GM21737 (cell line): ENCODE measurements around the gene RPS24.
"Not testable (repeated sequence)": the region's sequence is repeated elsewhere in the genome, so short reads cannot be mapped to it uniquely, and the experiment has no call there.

Experiments
- ATAC-seq: cut with Tn5 transposase; IDR thresholded peaks from one replicate; pipeline ENCODE4 v1.9.1; 2021; ENCODE audit warnings: mild to moderate bottlenecking, moderate library complexity; ENCODE audit not compliant: unreplicated experiment

RPS24 gene

GRCh38 chr10:78033637-78034470, at the start of gene RPS24:
Gene RPS24, plus strand, starts transcription at chr10:78033863. Its CDS starts 39 bp downstream, at chr10:78033902.
- peak; percentile 80 for ATAC-seq

GRCh38 chr10:77984986-77985385, 48.7 kb upstream of the RPS24 start:
- ATAC-seq: no peak

- ATAC-seq: no peak
Measured at GRCh38 chr10:77987671-77988255, 45.9 kb upstream of the RPS24 start.

- ATAC-seq: no peak
Measured at GRCh38 chr10:77989081-77989724, 44.5 kb upstream of the RPS24 start.

- ATAC-seq: no peak
Measured at GRCh38 chr10:77993620-77994019, 40.0 kb upstream of the RPS24 start.

- not testable (repeated sequence) for ATAC-seq
Measured at GRCh38 chr10:77998780-77999179, 34.9 kb upstream of the RPS24 start.

GRCh38 chr10:78000206-78000605, 33.5 kb upstream of the RPS24 start:
- no peak for ATAC-seq

- no peak for ATAC-seq
Measured at GRCh38 chr10:78000956-78001472, 32.6 kb upstream of the RPS24 start.

GRCh38 chr10:78002541-78003288, 30.9 kb upstream of the RPS24 start:
- ATAC-seq: no peak

- no peak for ATAC-seq
Measured at GRCh38 chr10:78004215-78005026, 29.2 kb upstream of the RPS24 start.

- ATAC-seq: no peak
Measured at GRCh38 chr10:78007172-78007571, 26.5 kb upstream of the RPS24 start.

- ATAC-seq: no peak
Measured at GRCh38 chr10:78009662-78010061, 24.0 kb upstream of the RPS24 start.

- no peak for ATAC-seq
Measured at GRCh38 chr10:78010278-78010677, 23.4 kb upstream of the RPS24 start.

GRCh38 chr10:78011065-78011464, 22.6 kb upstream of the RPS24 start:
- ATAC-seq: no peak

- ATAC-seq: no peak
Measured at GRCh38 chr10:78013564-78013963, 20.1 kb upstream of the RPS24 start.

GRCh38 chr10:78015546-78015945, 18.1 kb upstream of the RPS24 start:
- ATAC-seq: no peak

- no peak for ATAC-seq
Measured at GRCh38 chr10:78017856-78018255, 15.8 kb upstream of the RPS24 start.

- no peak for ATAC-seq
Measured at GRCh38 chr10:78019264-78019663, 14.4 kb upstream of the RPS24 start.

GRCh38 chr10:78021201-78021600, 12.5 kb upstream of the RPS24 start:
- no peak for ATAC-seq

- no peak for ATAC-seq
Measured at GRCh38 chr10:78023741-78024140, 9.9 kb upstream of the RPS24 start.
